Renal pelvis (tissue), 4 donors: ENCODE data around the gene BBLN. TPM values are rescaled to one million over a fixed set of nuclear protein-coding genes. Genes with fewer than 3 reads are reported as not detected.
"Not testable (repeated sequence)": the region's sequence is repeated elsewhere in the genome, so short reads cannot be mapped to it uniquely, and the experiment has no call there.

Experiments used
- DNase-seq: peaks from one replicate; pipeline ENCODE4 v3.0.0-alpha.2; 2013
- polyA plus RNA-seq, 3 donors: library from polyadenylated mRNA; unstranded; fragments of 120-200 nt; gene quantifications; one replicate each; pipeline ENCODE4 v1.2.1, GENCODE V29; 2013; ENCODE audit not compliant: insufficient read length in 3 of 3

Gene BBLN
- polyA plus RNA-seq, 3 donors, result 51.7 to 63.7 (median 61.9) TPM

DNA sequence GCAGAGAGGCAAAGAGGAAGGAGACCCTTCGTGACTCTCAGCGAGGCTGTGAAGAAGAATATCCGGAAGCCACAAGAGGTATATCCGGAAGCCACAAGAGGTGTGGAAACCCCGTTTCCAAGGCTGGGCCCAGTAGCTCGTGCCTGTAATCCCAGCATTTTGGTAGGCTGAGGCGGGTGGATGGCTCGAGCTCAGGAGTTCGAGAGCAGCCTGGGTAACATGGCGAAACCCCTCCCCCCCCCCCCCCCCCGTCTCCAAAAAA, 612 bp upstream of the BBLN start:
- no peak for DNase-seq

DNA sequence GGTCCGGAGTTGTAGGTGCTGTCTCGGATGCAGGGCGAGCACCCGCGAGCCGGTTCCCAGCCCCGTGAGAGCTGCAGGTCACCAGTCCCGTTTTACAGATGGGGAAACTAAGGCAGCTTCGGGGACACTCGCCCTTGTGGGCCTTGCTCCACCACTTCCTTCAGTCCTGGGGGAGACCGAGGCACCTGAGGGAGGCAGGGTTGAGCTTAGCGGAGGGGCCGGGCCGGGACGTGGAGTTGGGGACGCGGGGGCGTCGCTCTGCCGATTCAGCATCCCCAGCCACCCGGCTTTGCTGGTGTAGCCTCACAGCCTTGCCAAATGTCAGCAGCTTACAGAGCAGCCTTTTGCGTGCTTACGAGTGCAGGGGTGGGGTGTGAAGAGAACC, 530 bp downstream of the BBLN start:
- no peak for DNase-seq

- no peak for DNase-seq
These were observed 1.3 kb downstream of the BBLN start for GRCh38 chr9:128161215-128161902.

DNA sequence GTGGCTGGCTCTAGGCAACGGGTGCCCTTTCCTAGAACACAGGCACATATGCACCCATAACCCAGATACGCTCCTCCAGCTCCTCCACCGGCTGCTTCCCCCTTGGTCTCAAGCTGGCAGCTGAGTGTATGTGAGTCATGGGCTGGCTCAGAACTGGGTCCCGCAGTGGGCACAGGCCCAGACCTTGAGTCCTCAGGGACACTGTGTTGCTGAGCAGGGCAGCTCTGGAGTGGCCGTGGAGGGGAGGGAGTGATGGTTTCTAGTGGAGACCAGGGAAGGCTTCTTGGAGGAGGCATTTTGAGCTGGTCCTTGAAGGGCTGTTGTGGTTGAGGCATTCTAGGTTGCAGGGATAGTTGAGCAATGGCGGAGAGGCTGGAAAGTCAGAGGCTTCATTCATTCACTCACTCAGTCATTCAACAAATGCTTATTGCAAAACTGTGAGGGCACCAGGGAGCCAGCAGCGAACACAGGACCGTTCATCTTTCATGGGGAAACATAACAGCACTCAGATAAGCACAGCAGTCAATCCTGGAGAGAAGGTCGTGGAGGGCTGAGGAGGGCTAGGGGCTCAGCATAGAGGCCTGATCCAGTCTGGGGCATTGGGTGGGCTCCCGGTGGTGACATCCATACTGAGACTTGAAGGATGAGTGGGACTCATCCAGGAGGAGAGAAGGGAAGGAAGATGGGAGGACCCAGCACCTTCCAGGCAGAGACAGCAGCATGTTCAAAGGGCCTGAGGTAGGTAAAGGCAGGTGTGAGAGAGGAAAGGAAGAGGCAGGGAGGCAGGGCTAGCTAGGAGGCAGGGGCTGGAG, 2.4 kb downstream of the BBLN start:
- no peak for DNase-seq

DNA sequence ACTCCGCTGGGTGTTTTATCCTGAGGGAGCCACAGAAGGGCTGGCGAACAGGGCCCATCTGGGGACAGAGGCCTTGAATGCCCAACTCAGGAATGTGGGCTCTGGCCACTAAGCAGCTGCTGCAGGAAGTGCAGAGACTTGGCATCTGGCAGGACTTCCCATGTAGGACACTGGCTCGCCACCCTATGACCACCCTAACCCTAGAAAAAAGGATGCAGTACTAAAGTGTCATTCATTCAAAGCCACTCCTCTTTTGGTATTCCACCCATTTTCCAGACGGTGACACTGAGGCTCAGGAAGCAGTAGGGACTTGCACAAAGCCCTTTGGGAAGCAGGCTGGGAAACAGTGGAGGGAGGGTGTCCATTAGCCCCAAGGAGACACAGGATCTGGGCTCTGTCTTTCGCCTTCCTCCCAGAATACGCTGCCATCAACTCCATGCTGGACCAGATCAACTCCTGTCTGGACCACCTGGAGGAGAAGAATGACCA, 3.0 kb downstream of the BBLN start:
- no peak for DNase-seq

- no peak for DNase-seq
These were observed 3.6 kb downstream of the BBLN start for GRCh38 chr9:128163523-128164306.

GRCh38 chr9:128164307-128164885, 4.3 kb downstream of the BBLN start:
- DNase-seq, result no peak

GRCh38 chr9:128166169-128166568, 6.1 kb downstream of the BBLN start:
- no peak for DNase-seq

DNA sequence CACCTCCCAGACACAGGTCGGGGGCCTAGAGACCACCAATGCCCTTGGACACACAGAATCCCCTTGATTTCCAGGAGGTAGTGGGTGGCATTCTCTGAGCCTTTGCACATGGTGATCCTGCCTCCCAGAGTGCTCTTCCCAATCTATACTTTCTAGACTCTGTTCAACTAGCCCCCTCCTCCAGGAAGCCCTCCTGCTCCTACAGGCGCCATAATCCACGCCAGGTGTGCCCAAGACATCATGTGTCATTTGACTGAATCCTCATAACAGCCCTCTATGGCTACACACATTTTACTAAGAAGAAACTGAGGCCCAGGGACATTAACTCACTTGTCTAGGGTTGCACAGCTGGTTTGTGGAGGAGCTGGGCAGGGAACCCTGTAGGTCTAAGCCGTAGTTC, 7.1 kb downstream of the BBLN start:
- no peak for DNase-seq

DNA sequence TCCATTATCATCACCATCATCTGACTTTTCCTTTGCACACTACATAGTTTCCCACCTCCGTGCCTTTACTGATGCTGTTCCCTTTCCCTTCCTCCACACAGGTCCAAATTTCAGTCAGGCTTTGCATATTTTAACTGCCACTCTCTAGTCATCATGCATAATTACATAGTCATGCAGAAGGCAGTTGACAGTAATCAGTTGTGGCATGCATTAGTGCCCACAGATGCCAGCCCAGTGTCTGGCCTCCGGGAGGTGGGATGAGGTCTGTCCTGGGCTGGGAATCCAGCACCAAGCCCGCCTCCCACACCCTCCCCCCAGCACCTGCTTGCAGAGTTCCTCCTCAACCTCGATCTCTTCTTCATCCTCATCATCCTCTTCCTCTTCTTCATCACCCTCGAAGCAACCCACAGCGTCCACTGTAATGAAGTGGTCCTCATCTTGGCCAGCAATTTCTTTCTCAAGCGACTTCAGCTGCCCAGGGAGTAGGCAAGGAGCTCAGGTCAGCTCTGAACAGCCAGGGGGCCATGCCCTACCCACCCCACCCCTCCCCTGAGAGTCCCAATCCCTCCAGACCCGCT, 8.8 kb downstream of the BBLN start:
- DNase-seq, result no peak

DNA sequence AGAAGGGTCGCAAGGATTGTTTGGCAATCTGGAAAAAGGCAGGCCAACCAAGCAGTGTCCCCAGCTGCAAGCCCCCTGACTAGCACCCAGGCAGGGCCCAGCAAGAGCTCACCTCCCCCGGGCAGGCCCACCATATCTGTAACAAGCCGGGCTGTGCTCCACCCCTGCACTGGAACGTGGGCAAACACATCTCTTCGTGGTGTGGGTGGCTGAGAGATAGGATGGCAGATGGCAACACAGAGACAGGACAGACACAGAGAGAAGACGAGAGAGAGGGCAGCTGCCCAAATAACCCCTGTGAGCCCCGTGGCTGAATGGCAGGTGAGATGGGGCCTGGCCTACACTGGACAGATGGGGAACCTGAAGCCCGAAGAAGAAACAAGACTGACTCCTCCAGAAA, 9.4 kb downstream of the BBLN start:
- no peak for DNase-seq

DNA sequence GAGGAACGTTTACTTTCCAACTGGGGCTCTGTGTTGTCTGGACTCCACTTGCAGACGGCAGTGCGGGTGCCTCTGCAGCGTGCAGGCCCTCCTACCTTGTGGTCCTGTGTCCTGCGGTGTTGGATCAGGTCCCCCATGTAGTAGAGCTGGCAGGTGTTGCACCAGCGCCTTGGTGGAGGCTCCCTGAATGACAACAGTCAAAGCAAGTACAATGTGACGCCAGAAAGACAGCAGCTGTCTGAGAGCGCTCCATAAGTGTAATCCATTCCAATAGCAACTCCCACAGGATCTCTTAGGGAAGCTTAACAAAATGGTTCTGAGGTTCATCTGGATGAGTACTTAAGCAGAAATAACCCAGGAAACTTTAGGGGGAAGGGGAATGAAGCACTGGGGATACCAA, 9.9 kb downstream of the BBLN start:
- DNase-seq, result no peak

DNA sequence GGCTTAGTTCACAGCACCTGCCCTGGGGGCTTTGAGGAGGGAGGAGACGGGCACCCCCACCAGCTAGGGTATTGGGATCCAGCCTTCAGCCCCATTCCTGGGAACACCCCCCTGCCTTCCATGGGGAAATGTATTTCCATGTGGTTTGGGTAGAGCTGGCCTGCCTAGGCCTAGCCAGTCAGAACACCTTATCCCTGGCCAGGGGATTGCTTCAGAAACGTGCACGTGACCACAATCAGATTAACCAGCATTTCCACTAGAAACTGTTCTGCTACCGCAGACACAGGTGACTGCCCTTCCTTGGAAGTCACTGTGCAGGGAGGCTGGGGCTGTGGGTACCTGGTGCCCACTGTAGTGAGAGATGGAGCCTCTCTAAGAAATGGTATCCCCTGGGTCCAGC, 14.0 kb downstream of the BBLN start:
- DNase-seq, result no peak

- no peak for DNase-seq
These were observed 15.1 kb downstream of the BBLN start for GRCh38 chr9:128175102-128175563.

DNA sequence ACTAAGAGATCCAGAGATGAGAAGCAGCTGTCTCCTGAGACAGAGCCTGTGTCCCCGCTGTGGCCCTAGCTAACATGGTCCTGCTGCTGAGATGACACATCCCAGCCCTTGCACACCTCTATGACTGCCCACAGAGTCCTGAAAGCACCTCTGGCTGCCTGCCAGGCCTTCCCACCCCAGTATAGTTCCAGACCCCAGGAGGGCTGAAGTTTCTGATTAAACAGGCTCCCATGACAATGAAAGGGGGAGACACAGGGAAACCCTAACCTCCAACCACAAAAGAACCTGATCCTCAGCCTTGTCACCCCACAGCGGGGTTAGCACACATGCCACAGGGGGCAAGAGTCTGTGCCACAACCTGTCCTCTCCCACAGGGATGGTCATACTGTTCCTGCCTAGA, 15.7 kb downstream of the BBLN start:
- DNase-seq, result no peak

GRCh38 chr9:128178806-128179431, 18.9 kb downstream of the BBLN start:
- DNase-seq, result no peak

DNA sequence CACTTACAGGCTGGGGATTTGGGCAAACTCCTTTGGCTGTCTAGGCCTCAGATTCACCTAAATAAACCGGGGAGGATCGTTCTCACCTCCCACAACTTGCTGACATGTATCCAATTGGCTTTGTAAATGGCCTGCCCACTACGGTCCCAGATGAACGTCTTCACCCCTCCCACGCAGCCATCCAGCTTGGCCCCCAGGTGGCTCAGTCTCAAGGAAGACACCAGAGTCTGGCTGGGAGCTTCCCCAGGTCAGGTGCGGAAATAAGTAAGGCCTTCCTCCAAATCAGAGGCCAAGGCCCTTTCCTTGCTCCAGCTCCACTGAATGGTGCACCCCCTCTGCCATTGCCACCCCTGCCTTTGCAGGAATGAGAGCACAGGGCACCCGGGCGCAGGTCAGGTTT, 19.9 kb downstream of the BBLN start:
- no peak for DNase-seq

- no peak for DNase-seq
These were observed 20.4 kb downstream of the BBLN start for GRCh38 chr9:128180447-128180846.

DNA sequence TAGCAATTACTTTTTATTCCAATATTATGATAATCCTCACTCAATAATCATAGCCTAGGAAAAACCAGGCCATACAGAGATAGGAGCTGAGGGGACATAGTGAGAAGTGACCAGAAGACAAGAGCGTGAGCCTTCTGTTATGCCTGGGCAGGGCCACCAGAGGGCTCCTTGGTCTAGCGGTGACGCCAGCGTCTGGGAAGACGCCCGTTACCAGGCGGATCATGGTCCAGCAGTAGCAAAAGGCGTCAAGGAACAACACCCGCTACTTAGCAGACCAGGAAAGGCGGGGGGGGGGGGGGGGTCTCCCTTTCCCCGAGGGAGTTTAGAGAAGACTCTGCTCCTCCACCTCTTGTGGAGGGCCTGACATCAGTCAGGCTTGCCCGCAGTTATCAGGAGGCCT, 21.4 kb downstream of the BBLN start:
- not testable (repeated sequence) for DNase-seq

DNA sequence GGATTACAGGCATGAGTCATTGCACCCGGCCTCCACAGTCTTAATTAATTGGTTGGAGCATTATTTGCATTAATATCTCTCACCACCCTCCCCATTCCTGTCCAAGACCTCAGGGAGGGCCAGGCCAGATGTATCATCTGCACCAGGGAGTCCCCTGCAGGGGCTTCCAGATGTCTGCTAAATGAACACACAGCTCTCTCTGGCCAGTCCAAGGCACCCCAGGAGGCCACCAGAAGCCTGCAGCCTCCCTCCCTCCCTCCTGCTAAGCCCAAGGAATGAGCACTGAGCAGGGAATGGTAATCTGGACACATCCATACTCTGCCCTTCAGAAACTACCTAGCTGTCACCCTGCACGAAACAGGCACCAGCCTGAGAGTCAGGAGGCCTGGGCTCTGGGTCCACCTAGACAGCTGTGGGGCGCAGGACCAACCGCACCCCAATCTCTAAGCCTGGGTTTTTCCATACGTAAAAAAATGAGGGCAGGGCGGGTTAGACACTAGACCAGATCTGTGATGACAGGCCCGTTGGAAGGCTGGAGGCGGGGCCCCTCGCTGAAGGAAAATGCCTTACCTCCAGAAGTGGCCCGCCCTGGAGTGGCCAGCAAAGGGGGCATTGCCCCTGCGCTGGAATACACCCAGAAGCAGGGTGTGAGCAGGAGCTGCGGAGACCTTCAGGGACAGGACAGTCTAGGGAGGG, 23.0 kb downstream of the BBLN start:
- DNase-seq, result no peak
